ENCODE results near the gene ZNF195. TPM values are rescaled to one million over a fixed set of nuclear protein-coding genes. Genes with fewer than 3 reads are reported as not detected.

The ZNF195 gene
- total RNA-seq, 4 donors from 2014 or later = 12.3 to 37.5 (median 28.5) TPM

GRCh38 chr11:3353066-3353465 is 25.9 kb downstream of the ZNF195 start:
- Histone ChIP-seq H3K27ac (no peak overlapping the region), H3K4me1 (no peaks in the 10 kb centered on the region), H3K36me3 (no peaks in the 10 kb centered on the region), H3K9me3 (peaks cover 17 to 19% of the 10 kb centered on the region in 2 donors), H3K4me3 (no peak overlapping the region), H3K27me3 (no peaks in the 10 kb centered on the region)
- no peak for TF ChIP-seq POLR2AphosphoS5 (IDR thresholded peaks at IDR 0.05)
- TF ChIP-seq EP300 (IDR thresholded peaks at IDR 0.05; ENCODE audit: low read depth) = no peak
- TF ChIP-seq, protein P1, sequence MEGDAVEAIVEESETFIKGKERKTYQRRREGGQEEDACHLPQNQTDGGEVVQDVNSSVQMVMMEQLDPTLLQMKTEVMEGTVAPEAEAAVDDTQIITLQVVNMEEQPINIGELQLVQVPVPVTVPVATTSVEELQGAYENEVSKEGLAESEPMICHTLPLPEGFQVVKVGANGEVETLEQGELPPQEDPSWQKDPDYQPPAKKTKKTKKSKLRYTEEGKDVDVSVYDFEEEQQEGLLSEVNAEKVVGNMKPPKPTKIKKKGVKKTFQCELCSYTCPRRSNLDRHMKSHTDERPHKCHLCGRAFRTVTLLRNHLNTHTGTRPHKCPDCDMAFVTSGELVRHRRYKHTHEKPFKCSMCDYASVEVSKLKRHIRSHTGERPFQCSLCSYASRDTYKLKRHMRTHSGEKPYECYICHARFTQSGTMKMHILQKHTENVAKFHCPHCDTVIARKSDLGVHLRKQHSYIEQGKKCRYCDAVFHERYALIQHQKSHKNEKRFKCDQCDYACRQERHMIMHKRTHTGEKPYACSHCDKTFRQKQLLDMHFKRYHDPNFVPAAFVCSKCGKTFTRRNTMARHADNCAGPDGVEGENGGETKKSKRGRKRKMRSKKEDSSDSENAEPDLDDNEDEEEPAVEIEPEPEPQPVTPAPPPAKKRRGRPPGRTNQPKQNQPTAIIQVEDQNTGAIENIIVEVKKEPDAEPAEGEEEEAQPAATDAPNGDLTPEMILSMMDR (IDR thresholded peaks at IDR 0.05) = no peak
- no peak for TF ChIP-seq POLR2A (IDR thresholded peaks at IDR 0.05)
- no peak for DNase-seq
- 83 to 84% methylated on average over 5 of the region's 5 CpGs for WGBS, 2 donors (ENCODE audit: low coverage in 1 of 2)
- intact Hi-C loops (cut with DNase I; ENCODE audit: low total_unique reads) (no loop called here), in situ Hi-C loops (cut with MboI; ENCODE audit: low pct_ligation_motif_present in 1 of 4, low pct_unique_long_range_greater_than_20kb in 1 of 4, low sequenced_read_pairs in 3 of 4) (no loop called here)

DNA sequence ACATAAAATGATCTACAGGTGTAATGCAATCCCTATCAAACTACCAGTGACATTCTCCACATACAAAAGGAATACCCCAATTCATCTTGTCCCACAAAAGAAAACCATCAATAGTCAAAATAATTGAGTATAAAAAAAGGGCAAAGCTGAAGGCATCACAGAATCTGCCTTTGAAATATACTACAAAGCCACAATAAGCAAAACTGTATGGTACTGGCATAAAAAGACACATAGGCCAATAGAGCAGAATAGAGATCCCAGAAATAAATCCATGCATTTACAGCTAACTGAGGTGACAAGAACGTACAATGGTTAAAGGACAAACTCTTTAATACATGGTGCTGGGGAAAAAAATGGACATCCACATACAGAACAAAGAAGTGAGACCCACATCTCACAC is 31.8 kb downstream of the ZNF195 start:
- no peaks in the 10 kb centered on the region for H3K36me3 ChIP-seq
- H3K9me3 ChIP-seq = peaks cover 7 to 11% of the 10 kb centered on the region in 2 donors
- H3K4me3 ChIP-seq = no peak overlapping the region
- H3K4me1 ChIP-seq = no peaks in the 10 kb centered on the region
- intact Hi-C loops (cut with DNase I; ENCODE audit: low total_unique reads) (no loop called here), in situ Hi-C loops (cut with MboI; ENCODE audit: low pct_ligation_motif_present in 1 of 4, low pct_unique_long_range_greater_than_20kb in 1 of 4, low sequenced_read_pairs in 3 of 4) (loop anchor here in 1 of 4 donors (10.0 kb wide), 1 partner anchor 58 kb away; no protein-coding TSS in a partner anchor)
- H3K27me3 ChIP-seq = peaks cover 2% of the 10 kb centered on the region
- 86 to 89% methylated on average over 1 of the region's 1 CpG for WGBS, 2 donors (ENCODE audit: low coverage in 1 of 2)
- DNase-seq = no peak
- H3K27ac ChIP-seq = no peak overlapping the region
- no peak for TF ChIP-seq POLR2AphosphoS5 (IDR thresholded peaks at IDR 0.05)
- TF ChIP-seq POLR2A (IDR thresholded peaks at IDR 0.05) = no peak
- no peak for TF ChIP-seq EP300 (IDR thresholded peaks at IDR 0.05; ENCODE audit: low read depth)
- TF ChIP-seq, protein P1 (IDR thresholded peaks at IDR 0.05) = no peak

DNA sequence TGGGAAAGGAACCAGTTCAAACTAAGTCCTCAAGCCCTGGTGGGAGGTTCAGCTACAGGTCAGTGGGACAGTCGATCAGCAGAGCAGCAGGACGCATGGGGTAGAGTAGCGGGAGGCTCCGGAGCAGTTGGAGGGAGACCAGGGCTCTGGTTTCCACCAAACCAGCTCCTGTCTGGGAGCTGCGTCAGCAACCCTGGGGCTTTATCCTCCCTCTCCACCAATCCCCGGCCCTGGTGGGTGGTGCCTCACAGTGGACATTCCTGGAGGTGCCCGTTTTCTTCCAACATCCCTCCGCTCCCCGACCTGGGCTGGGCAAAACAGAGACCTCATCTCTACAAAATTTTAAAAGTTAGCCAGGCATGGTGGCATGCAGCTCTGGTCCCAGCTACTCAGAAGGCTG is 32.4 kb downstream of the ZNF195 start:
- Histone ChIP-seq H3K27me3 (peaks cover 3% of the 10 kb centered on the region), H3K27ac (no peak overlapping the region), H3K36me3 (no peaks in the 10 kb centered on the region), H3K9me3 (peaks cover 7 to 11% of the 10 kb centered on the region in 2 donors), H3K4me3 (no peak overlapping the region), H3K4me1 (no peaks in the 10 kb centered on the region)
- WGBS, 2 donors (ENCODE audit: low coverage in 1 of 2) = 86 to 92% methylated on average over 7 to 9 of the region's 9 CpGs
- no peak for DNase-seq
- intact Hi-C loops (cut with DNase I; ENCODE audit: low total_unique reads) (no loop called here), in situ Hi-C loops (cut with MboI; ENCODE audit: low pct_ligation_motif_present in 1 of 4, low pct_unique_long_range_greater_than_20kb in 1 of 4, low sequenced_read_pairs in 3 of 4) (loop anchor here in 1 of 4 donors (10.0 kb wide), 1 partner anchor 58 kb away; no protein-coding TSS in a partner anchor)
- TF ChIP-seq POLR2A (IDR thresholded peaks at IDR 0.05) = no peak
- no peak for TF ChIP-seq EP300 (IDR thresholded peaks at IDR 0.05; ENCODE audit: low read depth)
- TF ChIP-seq, protein P1 (IDR thresholded peaks at IDR 0.05) = no peak
- TF ChIP-seq POLR2AphosphoS5 (IDR thresholded peaks at IDR 0.05) = no peak

- no peak for TF ChIP-seq POLR2AphosphoS5 (IDR thresholded peaks at IDR 0.05)
- TF ChIP-seq EP300 (IDR thresholded peaks at IDR 0.05; ENCODE audit: low read depth) = no peak
- TF ChIP-seq, protein P1 (IDR thresholded peaks at IDR 0.05) = no peak
- TF ChIP-seq POLR2A (IDR thresholded peaks at IDR 0.05) = no peak
- Histone ChIP-seq H3K27ac (no peak overlapping the region), H3K27me3 (peaks cover 6% of the 10 kb centered on the region), H3K4me1 (no peaks in the 10 kb centered on the region), H3K36me3 (no peaks in the 10 kb centered on the region), H3K9me3 (peaks cover 7 to 11% of the 10 kb centered on the region in 2 donors), H3K4me3 (no peak overlapping the region)
- 84 to 89% methylated on average over 3 to 10 of the region's 10 CpGs for WGBS, 2 donors (ENCODE audit: low coverage in 1 of 2)
- DNase-seq = no peak
- in situ Hi-C loops (cut with MboI; ENCODE audit: low pct_ligation_motif_present in 1 of 4, low pct_unique_long_range_greater_than_20kb in 1 of 4, low sequenced_read_pairs in 3 of 4) (loop anchor here in 1 of 4 donors (10.0 kb wide), 1 partner anchor 59 kb away; no protein-coding TSS in a partner anchor), intact Hi-C loops (cut with DNase I; ENCODE audit: low total_unique reads) (no loop called here)
Measured at GRCh38 chr11:3345736-3346135, 33.2 kb downstream of the ZNF195 start.
